T-cell (primary cell): ENCODE data around the gene DIPK1C. TPM values are rescaled to one million over a fixed set of nuclear protein-coding genes. Genes with fewer than 3 reads are reported as not detected.

Experiments
- ATAC-seq, 4 experiments: fragments of 200-7000 bp in 3 of 4; fragments of 150-1000 bp in 1 of 4; cut with Tn5 transposase; replicated peaks in 1 of 4; 1 replicate in 3 of 4; 2 replicates in 1 of 4; pipeline ENCODE4 v1.10.0; 2021; ENCODE audit warnings: moderate library complexity in 3 of 4, mild to moderate bottlenecking in 2 of 4, moderate number of reproducible peaks in 1 of 4
- CTCF ChIA-PET, 2 donors: fragments of 300-600 bp; sonication (Branson Sonifier 250); formaldehyde crosslinking; loops; one replicate each; lab custom pipeline; 2022; ENCODE audit warnings: antibody characterized with exemption in 2 of 2; lab: Charles Lee
- POLR2A ChIA-PET, 2 donors: fragments of 300-600 bp; sonication (Branson Sonifier 250); formaldehyde crosslinking; loops; one replicate each; lab custom pipeline; 2022; ENCODE audit warnings: antibody characterized with exemption in 2 of 2; lab: Charles Lee
- DNase-seq, 35 experiments: peaks; one replicate each; pipeline versions ENCODE4 v3.0.0 to v3.0.0-alpha.2; 2013 to 2023
- H3K27ac ChIP-seq: one replicate; pipeline ENCODE4 v1.5.1; 2013; ENCODE audit warnings: low read length
- H3K27me3 ChIP-seq, 2 experiments: replicated peaks in 1 of 2; 1 replicate in 1 of 2; 2 replicates in 1 of 2; pipeline versions ENCODE4 v1.6.1 to v1.7.0; 2013; ENCODE audit warnings: low read length in 1 of 2, mixed read lengths in 1 of 2; ENCODE audit not compliant: control insufficient read depth in 2 of 2, insufficient read depth in 2 of 2; ENCODE audit errors: extremely low read depth in 1 of 2
- H3K36me3 ChIP-seq, 2 donors: 1 replicate in 1 of 2; 2 replicates in 1 of 2; pipeline versions ENCODE4 v1.6.1 to v1.7.0; 2013; ENCODE audit warnings: low read length in 1 of 2; ENCODE audit not compliant: control insufficient read depth in 2 of 2, insufficient read depth in 1 of 2; ENCODE audit errors: extremely low read depth in 1 of 2
- H3K4me1 ChIP-seq, 2 experiments: 1 replicate in 1 of 2; 2 replicates in 1 of 2; pipeline versions ENCODE4 v1.6.1 to v1.7.0; 2013; ENCODE audit warnings: low read length in 2 of 2, mixed read lengths in 1 of 2; ENCODE audit not compliant: insufficient read depth in 2 of 2, control insufficient read depth in 1 of 2; ENCODE audit errors: extremely low read depth in 1 of 2
- H3K4me3 ChIP-seq, 2 donors: 1 replicate in 1 of 2; 2 replicates in 1 of 2; pipeline versions ENCODE4 v1.5.1 to v1.7.0; 2013; ENCODE audit warnings: mild to moderate bottlenecking in 2 of 2, low read length in 1 of 2, moderate library complexity in 1 of 2; ENCODE audit not compliant: control insufficient read depth in 1 of 2; ENCODE audit errors: extremely low read depth in 1 of 2
- H3K9me3 ChIP-seq: 2 replicates; pipeline ENCODE4 v1.7.0; 2013
- H3K27ac Mint-ChIP-seq, 2 donors: one replicate each; pipeline ENCODE4 v1.8.0; 2020 to 2021; ENCODE audit warnings: mild to moderate bottlenecking in 2 of 2, mixed read lengths in 2 of 2
- H3K27me3 Mint-ChIP-seq, 2 donors: one replicate each; pipeline ENCODE4 v1.8.0; 2021 to 2022; ENCODE audit warnings: mixed read lengths in 2 of 2
- H3K36me3 Mint-ChIP-seq: one replicate; pipeline ENCODE4 v1.8.0; 2021; ENCODE audit warnings: mixed read lengths
- H3K4me1 Mint-ChIP-seq, 3 donors: one replicate each; pipeline ENCODE4 v1.8.0; 2020 to 2022; ENCODE audit warnings: mixed read lengths in 3 of 3, mild to moderate bottlenecking in 1 of 3
- H3K4me3 Mint-ChIP-seq, 3 donors: one replicate each; pipeline ENCODE4 v1.8.0; 2020 to 2022; ENCODE audit warnings: mild to moderate bottlenecking in 3 of 3, mixed read lengths in 3 of 3, moderate library complexity in 3 of 3
- H3K9me3 Mint-ChIP-seq, 3 donors: one replicate each; pipeline ENCODE4 v1.8.0; 2020 to 2022; ENCODE audit warnings: mixed read lengths in 3 of 3
- WGBS: methylation state at CpG from one replicate; pipeline ENCODE4 v1.1.5; 2013; ENCODE audit warnings: missing lambda C conversion rate; ENCODE audit not compliant: insufficient coverage; 5-methylcytosine and 5-hydroxymethylcytosine counted together
- total RNA-seq, 35 experiments: library from RNA in 6 of 35; stranded (reverse) in 6 of 35; fragments of 120-200 nt in 1 of 35; gene quantifications; one replicate each; pipeline versions ENCODE4 v1.2.1 to v1.2.4 and lab custom pipeline; 2013 to 2026

Gene DIPK1C
- total RNA-seq, 5 donors from 2014 or later (not counting 1 experiment from before 2014, with no cell fraction given) = not detected

DNA sequence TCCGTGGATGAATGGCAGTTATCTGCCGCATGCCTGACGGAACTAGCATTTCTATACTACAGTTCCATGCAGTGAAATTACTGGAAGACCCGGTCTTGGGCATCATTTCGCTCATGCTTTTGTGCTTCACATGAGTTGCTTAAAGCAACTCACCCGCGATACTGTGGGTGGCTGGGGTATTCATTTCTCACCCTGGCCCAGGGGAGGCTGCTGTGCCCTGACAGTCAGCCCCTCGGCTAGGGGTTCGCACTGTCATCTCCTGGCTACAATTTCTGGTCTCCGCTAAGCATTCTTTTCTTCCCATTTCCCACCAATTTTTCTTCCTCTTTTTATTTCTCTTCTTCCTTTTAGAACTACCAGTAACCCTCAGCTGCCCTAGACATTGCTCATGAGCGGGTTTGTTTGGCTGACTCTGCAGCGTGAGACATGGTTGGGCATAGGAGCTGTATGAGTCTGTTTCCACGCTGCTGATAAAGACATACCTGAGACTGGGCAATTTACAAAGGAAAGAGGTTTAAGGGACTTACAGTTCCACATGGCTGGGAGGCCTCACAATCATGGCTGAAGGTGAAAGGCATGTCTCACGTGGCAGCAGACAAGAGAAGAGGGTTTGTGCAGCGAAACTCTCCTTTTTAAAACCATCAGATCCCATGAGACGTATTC, 22.5 kb upstream of the DIPK1C start:
- peaks cover 0 to 20% of the 10 kb centered on the region in 2 experiments for H3K27me3 ChIP-seq
- ChIA-PET POLR2A (no interaction called here), CTCF (no interaction called here)
- no peaks in the 10 kb centered on the region for H3K9me3 Mint-ChIP-seq
- H3K36me3 Mint-ChIP-seq = no peaks in the 10 kb centered on the region
- peaks cover 2 to 3% (median 2%) of the 10 kb centered on the region in 3 donors for H3K4me1 Mint-ChIP-seq
- H3K9me3 ChIP-seq = no peaks in the 10 kb centered on the region
- WGBS = 84% methylated on average over 6 of the region's 16 CpGs
- ATAC-seq (no peak), DNase-seq (no peak)
- H3K27ac Mint-ChIP-seq = no peak overlapping the region
- no peak overlapping the region for H3K4me3 ChIP-seq
- H3K4me3 Mint-ChIP-seq = no peak overlapping the region
- H3K27me3 Mint-ChIP-seq = peaks cover 0 to 9% of the 10 kb centered on the region in 2 donors
- no peaks in the 10 kb centered on the region for H3K36me3 ChIP-seq
- peaks cover 0 to 3% of the 10 kb centered on the region in 2 experiments for H3K4me1 ChIP-seq
- no peak overlapping the region for H3K27ac ChIP-seq

DNA sequence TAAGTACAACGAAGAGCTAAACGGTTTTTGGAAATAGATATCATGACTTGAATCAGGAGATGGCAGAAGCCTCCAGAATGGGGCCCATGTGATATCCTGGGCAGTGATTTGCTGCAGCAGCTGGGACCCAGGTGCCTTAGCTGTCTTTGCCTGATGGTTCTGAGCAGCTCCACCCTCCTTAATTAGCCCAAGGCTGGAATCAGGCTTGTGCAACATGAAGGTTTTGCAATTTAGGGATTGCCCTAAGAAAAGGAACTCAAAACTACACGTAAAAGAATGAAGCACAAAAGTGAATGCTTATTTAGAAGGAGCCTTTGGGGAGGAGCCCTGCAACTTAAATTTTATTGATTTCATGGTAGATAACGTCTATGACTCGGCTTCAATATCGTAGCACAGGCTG, 21.8 kb upstream of the DIPK1C start:
- Mint-ChIP-seq H3K36me3 (no peaks in the 10 kb centered on the region), H3K27ac (no peak overlapping the region), H3K4me3 (no peak overlapping the region), H3K27me3 (peaks cover 0 to 9% of the 10 kb centered on the region in 2 donors), H3K4me1 (no peaks in the 10 kb centered on the region), H3K9me3 (no peaks in the 10 kb centered on the region)
- Histone ChIP-seq H3K27ac (no peak overlapping the region), H3K36me3 (no peaks in the 10 kb centered on the region), H3K4me1 (no peaks in the 10 kb centered on the region), H3K4me3 (no peak overlapping the region), H3K27me3 (peaks cover 0 to 20% of the 10 kb centered on the region in 2 experiments), H3K9me3 (no peaks in the 10 kb centered on the region)
- DNase-seq = no peak
- ChIA-PET CTCF (interaction anchor here in 1 of 2 donors (0.9 kb wide), 1 partner anchor 126 kb away, joined by 9 read pairs; no protein-coding TSS in a partner anchor), POLR2A (no interaction called here)
- 72% methylated on average over 5 of the region's 6 CpGs for WGBS
- ATAC-seq = no peak

DNA sequence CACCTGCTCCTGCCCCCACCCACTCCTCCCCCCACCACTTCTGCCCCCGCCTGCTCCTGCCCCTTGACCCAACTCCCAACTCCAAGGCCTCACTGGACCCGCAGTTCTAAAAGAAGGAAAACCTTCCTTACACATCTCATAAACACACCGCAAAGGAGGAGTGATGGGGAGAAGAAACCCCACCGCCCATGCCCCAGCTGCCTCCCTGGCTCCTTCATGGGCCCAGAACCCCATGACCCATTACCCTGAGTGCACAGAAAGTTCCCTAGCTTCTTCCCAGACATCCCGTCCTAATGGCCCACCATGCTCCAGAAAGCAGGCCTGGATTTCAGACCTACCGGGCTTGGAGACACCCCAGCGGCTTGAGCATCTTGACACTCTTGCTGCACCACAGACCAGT, 21.2 kb upstream of the DIPK1C start:
- peaks cover 0 to 20% of the 10 kb centered on the region in 2 experiments for H3K27me3 ChIP-seq
- CTCF ChIA-PET = interaction anchor here in 1 of 2 donors (0.9 kb wide), 1 partner anchor 125 kb away, joined by 9 read pairs; no protein-coding TSS in a partner anchor

DNA sequence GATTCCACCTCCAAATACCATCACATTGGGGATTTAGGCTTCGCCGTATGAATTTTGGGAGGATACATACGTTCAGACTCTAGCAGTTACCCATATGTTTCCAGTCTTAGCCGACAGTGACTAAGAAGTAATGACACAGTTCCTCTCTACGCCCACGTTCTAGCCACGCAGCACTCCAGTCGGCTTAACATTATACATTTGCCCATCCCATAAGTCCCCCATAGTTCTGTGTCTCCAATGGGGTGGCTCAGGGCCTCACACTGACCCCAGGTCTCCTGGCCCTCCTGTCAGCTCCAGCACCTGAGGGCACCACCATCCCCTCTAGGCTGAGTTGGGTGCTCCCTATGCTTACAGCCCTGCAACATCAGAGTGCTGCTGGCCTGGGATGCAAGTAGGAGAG, 20.7 kb upstream of the DIPK1C start:
- 62% methylated on average over 8 of the region's 8 CpGs for WGBS
- peaks cover 0 to 8% of the 10 kb centered on the region in 2 donors for H3K27me3 Mint-ChIP-seq
- no peaks in the 10 kb centered on the region for H3K9me3 Mint-ChIP-seq
- Histone ChIP-seq H3K4me1 (no peaks in the 10 kb centered on the region), H3K4me3 (no peak overlapping the region), H3K27ac (no peak overlapping the region), H3K36me3 (no peaks in the 10 kb centered on the region), H3K27me3 (peaks cover 0 to 18% of the 10 kb centered on the region in 2 experiments), H3K9me3 (no peaks in the 10 kb centered on the region)
- ChIA-PET POLR2A (no interaction called here), CTCF (no interaction called here)
- ATAC-seq (no peak), DNase-seq (no peak)
- no peak overlapping the region for H3K27ac Mint-ChIP-seq
- H3K4me3 Mint-ChIP-seq = no peak overlapping the region
- no peaks in the 10 kb centered on the region for H3K36me3 Mint-ChIP-seq
- no peaks in the 10 kb centered on the region for H3K4me1 Mint-ChIP-seq

More for the DNA sequence above, 21.2 kb upstream of the DIPK1C start:
- Mint-ChIP-seq H3K4me1 (no peaks in the 10 kb centered on the region), H3K4me3 (no peak overlapping the region), H3K27me3 (peaks cover 0 to 9% of the 10 kb centered on the region in 2 donors), H3K27ac (no peak overlapping the region), H3K9me3 (no peaks in the 10 kb centered on the region), H3K36me3 (no peaks in the 10 kb centered on the region)
- DNase-seq = no peak
- Histone ChIP-seq H3K36me3 (no peaks in the 10 kb centered on the region), H3K4me3 (no peak overlapping the region), H3K4me1 (no peaks in the 10 kb centered on the region), H3K27ac (no peak overlapping the region), H3K9me3 (no peaks in the 10 kb centered on the region)
- no peak for ATAC-seq
- WGBS = 88% methylated on average over 3 of the region's 7 CpGs
- POLR2A ChIA-PET = no interaction called here

DNA sequence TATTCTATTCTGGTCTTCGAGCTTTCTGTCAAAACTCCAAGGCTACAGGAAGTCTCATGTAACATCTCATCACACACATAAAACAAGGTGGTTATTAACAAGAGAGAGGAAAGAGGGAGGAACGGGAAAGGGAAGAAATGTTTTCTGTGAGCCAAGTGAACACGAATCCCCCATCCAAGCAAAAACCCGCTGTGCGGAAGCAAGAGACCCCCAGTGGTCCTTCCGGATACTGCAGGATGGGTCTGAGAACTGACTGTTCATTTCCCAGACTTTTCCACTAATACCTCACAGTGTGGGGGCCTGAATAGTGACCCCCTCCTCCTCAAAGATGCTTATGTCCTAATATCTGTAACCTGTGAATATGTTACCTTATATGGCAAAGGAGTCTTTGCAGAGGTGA, 19.0 kb upstream of the DIPK1C start:
- no CpG with 5 or more reads among the region's 6 CpGs for WGBS
- Mint-ChIP-seq H3K27ac (no peak overlapping the region), H3K4me3 (no peak overlapping the region), H3K36me3 (no peaks in the 10 kb centered on the region), H3K27me3 (peaks cover 0 to 6% of the 10 kb centered on the region in 2 donors), H3K9me3 (no peaks in the 10 kb centered on the region), H3K4me1 (no peaks in the 10 kb centered on the region)
- ATAC-seq (no peak), DNase-seq (no peak)
- CTCF ChIA-PET = interaction anchor here in 1 of 2 donors (1.0 kb wide), 1 partner anchor 123 kb away, joined by 3 read pairs; no protein-coding TSS in a partner anchor
- no peaks in the 10 kb centered on the region for H3K9me3 ChIP-seq
- H3K4me1 ChIP-seq = no peaks in the 10 kb centered on the region
- no peak overlapping the region for H3K27ac ChIP-seq
- no peak overlapping the region for H3K4me3 ChIP-seq
- H3K36me3 ChIP-seq = no peaks in the 10 kb centered on the region
- POLR2A ChIA-PET = no interaction called here
- H3K27me3 ChIP-seq = peaks cover 0 to 13% of the 10 kb centered on the region in 2 experiments

GRCh38 chr18:74473976-74474640, 17.0 kb upstream of the DIPK1C start:
- Mint-ChIP-seq H3K27ac (no peak overlapping the region), H3K4me1 (no peaks in the 10 kb centered on the region), H3K9me3 (peaks cover 7 to 8% (median 8%) of the 10 kb centered on the region in 3 donors), H3K36me3 (no peaks in the 10 kb centered on the region), H3K4me3 (no peak overlapping the region), H3K27me3 (peaks cover 2 to 6% of the 10 kb centered on the region in 2 donors)
- ChIA-PET CTCF (no interaction called here), POLR2A (no interaction called here)
- Histone ChIP-seq H3K4me3 (no peak overlapping the region), H3K27ac (no peak overlapping the region), H3K27me3 (peaks cover 0 to 13% of the 10 kb centered on the region in 2 experiments), H3K36me3 (no peaks in the 10 kb centered on the region), H3K4me1 (no peaks in the 10 kb centered on the region), H3K9me3 (peaks cover 2% of the 10 kb centered on the region)
- ATAC-seq (no peak), DNase-seq (no peak)
- no CpG with 5 or more reads among the region's 3 CpGs for WGBS
